HG03095 (cell line): ENCODE measurements around the gene TMCO4.
"Not testable (repeated sequence)": the region's sequence is repeated elsewhere in the genome, so short reads cannot be mapped to it uniquely, and the experiment has no call there.

Experiments used
- ATAC-seq: cut with Tn5 transposase; IDR thresholded peaks from one replicate; pipeline ENCODE4 v1.9.1; 2021; ENCODE audit warnings: moderate library complexity; ENCODE audit not compliant: unreplicated experiment

The TMCO4 gene

GRCh38 chr1:19799230-19800075 is at the start of gene TMCO4:
Gene TMCO4, minus strand, starts transcription at chr1:19799916. Its CDS starts 19,158 bp downstream, at chr1:19780758.
- ATAC-seq: peak; percentile 60

DNA sequence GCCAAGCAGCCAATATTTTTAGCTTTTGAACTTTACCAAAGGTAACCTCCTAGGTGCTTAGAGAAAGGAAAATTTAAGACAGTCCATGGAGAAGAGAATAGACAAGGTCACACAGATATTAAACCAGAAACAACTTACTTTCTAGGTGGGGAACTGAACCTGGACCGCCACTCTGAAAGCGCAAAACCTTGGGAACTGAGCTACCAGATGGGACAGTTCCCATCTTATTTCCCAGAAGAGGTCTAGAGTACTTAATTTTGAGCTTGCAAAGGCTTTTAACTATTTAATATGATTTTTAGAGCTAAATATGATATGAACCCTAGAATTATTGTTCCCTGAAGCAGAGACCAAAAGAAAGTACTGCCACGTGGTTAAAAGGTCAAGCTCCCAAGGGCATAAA is 49.6 kb upstream of the TMCO4 start:
- not testable (repeated sequence) for ATAC-seq

DNA sequence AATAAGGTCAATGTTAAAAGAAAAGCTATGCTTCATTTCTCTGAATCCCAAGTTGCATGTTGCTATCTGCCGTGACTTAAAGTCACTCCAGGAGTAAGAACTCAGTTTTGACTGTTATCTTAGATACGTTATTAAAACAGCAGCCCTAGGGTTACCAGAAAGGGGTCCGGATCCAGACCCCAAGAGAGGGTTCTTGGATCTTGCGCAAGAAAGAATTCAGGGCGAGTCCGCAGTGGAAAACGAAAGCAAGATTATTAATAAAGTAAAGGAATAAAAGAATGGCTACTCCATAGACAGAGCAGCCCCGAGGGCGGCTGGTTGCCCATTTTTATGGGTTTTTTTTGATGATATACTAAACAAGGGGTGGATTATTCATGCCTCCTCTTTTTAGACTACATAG is 47.6 kb upstream of the TMCO4 start:
- ATAC-seq: not testable (repeated sequence)

DNA sequence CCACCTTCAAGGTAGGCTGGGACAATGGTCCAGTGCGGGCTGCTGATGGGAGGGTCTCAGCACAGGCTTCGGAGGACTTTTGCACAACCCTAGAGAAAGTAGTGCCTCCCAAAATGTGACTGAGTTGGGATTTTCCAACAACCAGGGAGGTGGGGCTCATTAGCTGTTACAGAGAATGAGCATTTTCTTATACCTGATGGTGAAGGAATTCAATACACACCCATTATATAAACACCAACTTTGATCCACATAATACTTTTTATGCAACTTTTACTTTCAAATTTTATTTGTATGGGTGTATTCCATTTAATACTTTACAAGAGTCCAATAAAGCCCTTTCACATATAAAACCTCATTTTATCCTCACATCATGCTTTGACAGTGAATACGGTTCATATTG is 46.6 kb upstream of the TMCO4 start:
- ATAC-seq: no peak

DNA sequence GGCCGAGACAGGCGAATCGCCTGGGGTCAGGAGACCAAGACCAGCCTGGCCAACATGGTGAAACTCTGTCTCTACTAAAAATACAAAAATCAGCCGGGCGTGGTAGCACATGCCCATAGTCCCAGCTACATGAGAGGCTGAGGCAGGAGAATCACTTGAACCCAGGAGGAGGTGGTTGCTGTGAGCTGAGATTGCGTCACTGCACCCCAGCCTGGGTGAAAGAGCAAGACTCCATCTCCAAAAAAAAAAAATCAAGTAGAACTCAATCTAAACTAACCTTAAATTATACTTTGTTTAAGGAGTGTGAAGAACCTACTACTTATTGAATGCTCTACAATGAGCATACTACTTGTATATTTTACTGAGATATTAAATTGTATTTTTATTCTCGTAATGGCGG is 45.8 kb upstream of the TMCO4 start:
- no peak for ATAC-seq

DNA sequence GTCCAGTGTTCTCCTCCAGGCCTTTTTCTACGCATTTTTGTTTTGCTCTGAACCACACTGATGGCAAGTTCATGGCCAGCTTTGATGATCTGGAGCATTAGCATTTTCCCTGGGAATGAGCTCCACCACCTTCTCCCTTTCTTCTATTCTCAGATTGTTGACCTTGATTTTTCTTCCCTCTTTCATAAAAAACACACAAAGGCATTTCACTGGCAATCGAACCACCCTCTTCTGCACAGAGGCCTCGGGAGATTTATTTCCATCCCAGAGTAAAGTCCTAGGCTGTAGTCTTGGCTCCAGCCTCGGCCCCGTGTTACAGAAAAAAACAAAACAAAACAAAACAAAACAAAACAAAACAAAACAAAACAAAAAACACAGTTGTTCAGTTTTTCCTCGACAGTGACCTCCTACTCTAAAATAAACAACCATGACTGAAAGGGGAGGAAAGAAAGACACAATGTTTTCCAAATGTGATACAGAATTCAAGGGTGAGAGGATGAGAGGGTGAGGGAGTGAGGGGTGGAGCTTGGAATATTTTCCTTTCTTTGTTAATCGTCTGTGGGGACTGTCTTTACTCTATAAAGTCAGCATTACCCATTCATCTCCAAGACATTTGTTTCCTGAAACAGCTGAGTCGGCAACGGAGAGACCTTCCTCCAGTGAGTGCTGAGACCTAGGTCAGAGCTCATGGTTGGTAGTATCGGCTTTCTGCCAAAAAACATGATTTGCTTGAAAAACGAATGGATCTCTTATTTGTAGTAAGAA is 45.2 kb upstream of the TMCO4 start:
- ATAC-seq: no peak

DNA sequence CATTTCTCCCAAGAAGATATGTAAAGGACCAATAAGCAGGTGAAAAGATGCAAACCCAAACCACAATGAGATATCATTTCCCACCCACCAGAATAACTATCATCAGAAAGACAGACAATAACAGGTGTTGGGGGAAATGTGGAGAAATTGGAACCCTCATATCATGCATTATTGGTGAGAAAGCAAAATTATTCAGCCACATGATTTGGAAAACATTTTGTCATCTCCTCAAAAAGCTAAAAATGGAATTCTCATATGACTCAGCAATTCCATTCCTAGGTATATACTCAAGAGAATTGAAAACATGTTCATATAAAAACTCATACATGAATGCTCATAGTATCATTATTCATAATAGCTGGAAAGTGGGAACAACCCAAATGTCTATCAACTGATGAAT is 40.5 kb upstream of the TMCO4 start:
- no peak for ATAC-seq

DNA sequence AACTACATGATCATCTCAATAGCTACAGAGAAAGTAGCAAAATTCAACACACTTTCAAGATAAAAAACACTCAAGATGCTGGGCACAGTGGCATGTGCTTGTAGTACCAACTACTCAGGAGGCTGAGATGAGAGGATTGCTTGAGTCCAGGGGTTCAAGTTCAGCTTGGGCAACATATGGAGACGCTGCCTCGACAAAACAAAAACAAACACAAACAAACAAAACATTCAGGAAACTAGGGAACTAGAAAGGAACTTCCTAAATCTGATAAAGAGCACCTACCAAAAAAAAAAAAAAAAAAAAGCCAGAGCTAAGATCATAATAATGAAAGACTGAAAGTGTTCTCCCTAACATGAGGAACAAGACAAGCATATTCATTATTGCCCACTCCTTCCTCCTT is 38.1 kb upstream of the TMCO4 start:
- no peak for ATAC-seq

DNA sequence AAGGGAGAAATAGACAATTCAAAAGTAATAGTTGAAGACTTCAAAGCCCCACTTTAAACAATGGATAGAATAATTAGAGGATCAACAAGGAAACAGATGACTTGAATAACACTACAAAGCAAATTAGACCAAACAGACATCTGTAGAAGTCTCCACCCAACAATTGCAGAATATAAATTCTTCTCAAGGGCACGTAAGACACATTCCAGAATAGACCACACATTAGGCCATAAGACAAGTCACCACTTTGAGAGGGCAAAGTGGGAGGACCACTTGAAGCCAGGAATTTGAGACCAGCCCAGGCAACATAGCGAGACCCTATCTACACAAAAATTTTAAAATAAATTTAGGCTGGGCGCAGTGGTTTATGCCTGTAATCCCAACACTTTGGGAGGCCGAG is 35.9 kb upstream of the TMCO4 start:
- no peak for ATAC-seq

- no peak for ATAC-seq
Observed at GRCh38 chr1:19831441-19831840, 31.7 kb upstream of the TMCO4 start.

DNA sequence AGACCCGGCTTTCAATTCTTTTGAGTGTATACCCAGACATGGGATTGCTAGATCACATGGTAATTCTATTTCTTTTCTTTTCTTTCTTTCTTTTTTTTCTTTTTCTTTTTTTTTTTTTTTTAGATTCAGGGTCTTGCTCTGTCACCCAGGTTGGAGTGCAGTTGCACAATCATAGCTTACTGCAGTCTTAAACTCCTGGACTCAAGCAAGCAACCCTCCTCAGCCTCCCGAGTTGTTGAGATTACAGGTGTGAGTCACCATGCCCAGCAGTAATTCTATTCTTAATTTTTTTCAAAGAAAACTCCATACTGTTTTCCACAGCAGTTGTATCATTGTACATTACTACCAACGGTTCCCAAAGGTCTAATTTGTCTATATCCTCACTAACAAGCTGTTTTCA is 28.8 kb upstream of the TMCO4 start:
- no peak for ATAC-seq

GRCh38 chr1:19825298-19825697 is 25.6 kb upstream of the TMCO4 start:
- no peak for ATAC-seq

DNA sequence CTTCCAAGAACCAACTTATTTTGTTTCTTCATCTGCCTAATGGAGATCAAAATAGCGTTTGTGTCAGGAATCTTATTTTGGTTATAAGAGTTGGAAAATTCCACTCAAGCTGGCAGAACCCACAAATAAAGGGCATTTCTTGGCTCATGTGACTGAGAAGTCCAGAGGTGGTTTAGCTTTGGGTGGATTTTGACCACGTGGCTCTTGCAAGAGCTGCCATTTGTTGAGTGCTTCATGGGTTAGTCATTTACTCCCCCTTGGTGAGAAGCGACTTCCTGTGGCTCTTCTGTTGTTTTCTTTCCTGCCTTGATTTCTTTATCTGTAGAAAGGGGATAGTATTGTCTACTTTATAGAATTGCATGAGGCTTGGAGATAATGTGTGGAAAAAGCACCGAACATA is 24.8 kb upstream of the TMCO4 start:
- no peak for ATAC-seq

DNA sequence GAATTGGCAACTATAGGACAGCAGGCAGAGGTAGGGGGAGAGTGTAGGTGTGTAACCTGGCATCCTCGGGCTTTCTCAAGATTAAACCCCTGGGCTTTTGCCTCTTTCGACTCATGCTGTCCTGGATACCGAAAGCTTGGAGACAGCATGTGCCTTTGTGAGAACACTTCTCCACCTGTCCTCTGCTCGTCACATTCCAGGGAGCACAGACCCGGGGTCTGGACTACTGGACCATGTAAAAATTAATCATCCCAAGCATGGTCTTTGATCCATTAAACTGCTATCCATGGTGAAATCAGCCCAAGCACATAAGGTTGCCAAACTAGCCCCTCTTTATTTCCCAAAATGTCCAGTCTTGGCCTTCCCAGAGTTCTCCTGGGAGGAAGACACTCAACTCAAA is 24.3 kb upstream of the TMCO4 start:
- ATAC-seq: no peak

GRCh38 chr1:19819701-19820100 is 20.0 kb upstream of the TMCO4 start:
- no peak for ATAC-seq

- ATAC-seq: no peak
Observed at GRCh38 chr1:19818324-19818723, 18.6 kb upstream of the TMCO4 start.

GRCh38 chr1:19817160-19817559 is 17.4 kb upstream of the TMCO4 start:
- no peak for ATAC-seq

DNA sequence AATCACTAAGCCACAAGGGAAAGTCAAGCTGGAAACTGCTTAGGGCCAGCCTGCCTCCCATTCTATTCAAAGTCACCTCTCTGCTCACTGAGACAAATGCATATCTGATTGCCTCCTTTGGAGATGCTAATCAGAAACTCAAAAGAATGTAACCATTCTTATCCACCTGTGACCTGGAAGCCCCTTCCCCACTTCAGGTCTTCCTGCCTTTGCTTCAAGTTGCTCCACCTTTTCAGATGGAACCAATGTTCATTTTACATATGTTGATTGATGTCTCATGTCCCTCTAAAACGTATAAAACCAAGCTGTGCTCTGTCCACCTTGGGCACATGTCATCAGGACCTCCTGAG is 17.0 kb upstream of the TMCO4 start:
- not testable (repeated sequence) for ATAC-seq

DNA sequence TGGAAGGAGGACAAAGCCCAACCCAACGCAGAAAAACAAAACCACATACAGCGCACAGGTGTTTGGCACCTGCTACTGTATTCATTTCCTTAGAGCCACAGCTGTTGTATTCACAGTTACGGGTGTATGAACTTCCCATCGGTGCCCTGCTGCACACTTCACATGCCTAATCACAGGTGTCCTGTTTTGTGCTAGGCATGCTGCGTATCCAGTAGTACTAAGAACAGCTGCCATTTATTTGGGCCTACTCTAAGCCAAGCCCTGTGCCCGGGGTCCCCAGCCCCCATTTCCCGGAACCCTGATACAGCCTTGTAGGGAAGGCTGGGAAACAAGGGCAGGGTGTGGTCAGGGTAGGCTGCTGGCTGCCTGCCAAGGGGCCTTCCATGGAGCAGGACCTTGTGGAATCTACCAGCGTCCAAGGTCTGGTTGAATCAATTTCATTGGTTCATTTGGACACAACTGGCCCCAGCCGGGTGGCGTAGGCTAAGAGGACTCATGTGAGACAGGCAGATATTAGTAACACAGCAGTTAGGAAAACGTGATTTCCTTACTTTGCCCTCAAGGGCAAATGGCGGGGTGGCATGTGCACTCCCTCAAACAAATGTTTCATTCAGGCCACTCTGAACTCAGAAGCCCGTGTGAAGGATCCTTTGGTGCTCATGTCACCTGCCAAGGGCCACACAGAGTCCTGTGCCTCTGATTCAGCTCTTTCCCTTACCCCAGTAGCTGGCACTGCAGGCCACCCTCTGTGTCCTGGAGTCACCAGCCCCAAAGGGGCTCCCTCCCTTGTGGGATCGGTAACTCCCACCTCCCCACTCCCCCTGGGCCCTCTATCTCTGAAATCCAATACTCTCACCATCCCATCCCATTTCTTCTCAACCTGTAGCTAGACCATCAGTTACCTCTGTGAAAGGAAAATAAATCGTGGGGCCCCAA is 16.4 kb upstream of the TMCO4 start:
- no peak for ATAC-seq

GRCh38 chr1:19814681-19815503 is 15.2 kb upstream of the TMCO4 start, which contains the start of gene RNF186:
Gene RNF186, minus strand, starts transcription at chr1:19815283. Its CDS starts 182 bp downstream, at chr1:19815101.
- no peak for ATAC-seq
